ENCODE results near the gene FRMD4A. TPM values are rescaled to one million over a fixed set of nuclear protein-coding genes. Genes with fewer than 3 reads are reported as not detected.

FRMD4A gene
- total RNA-seq, 2 donors from 2014 or later, result 22.3 to 22.4 TPM

- H3K36me3 Mint-ChIP-seq (ENCODE audit: low read depth), result peaks cover 1% of the 10 kb centered on the region
- Histone ChIP-seq H3K27ac (ENCODE audit: low read depth, low read length) (peak overlapping the region; percentile 44), H3K4me1 (ENCODE audit: control insufficient read depth, insufficient read depth, low read length) (no peaks in the 10 kb centered on the region), H3K9ac (ENCODE audit: extremely low read depth, low read length, poor library complexity, severe bottlenecking) (no peak overlapping the region), H3K36me3 (ENCODE audit: control insufficient read depth, insufficient read depth, low read length) (no peaks in the 10 kb centered on the region), H3K4me3 (ENCODE audit: low read length) (no peak overlapping the region), H3K27me3 (ENCODE audit: control insufficient read depth, insufficient read depth, low read length, poor library complexity, severe bottlenecking) (no peaks in the 10 kb centered on the region), H3K9me3 (ENCODE audit: control insufficient read depth, low read length) (no peaks in the 10 kb centered on the region)
- H3K4me1 Mint-ChIP-seq, result peaks cover 9% of the 10 kb centered on the region
- TF ChIP-seq CTCF (conservative IDR thresholded peaks at IDR 0.05), result no peak
- peak overlapping the region; percentile 26 for H3K27ac Mint-ChIP-seq
- no peaks in the 10 kb centered on the region for H3K27me3 Mint-ChIP-seq (ENCODE audit: insufficient read depth)
- 90% methylated on average over 5 to 8 of the region's 8 CpGs for WGBS, 2 experiments (ENCODE audit: insufficient coverage in 1 of 2, insufficient read length in 1 of 2)
- no peaks in the 10 kb centered on the region for H3K9me3 Mint-ChIP-seq
- H3K4me3 Mint-ChIP-seq, result no peak overlapping the region
- DNase-seq, result no peak
These were observed 598.9 kb downstream of the FRMD4A start for GRCh38 chr10:13731799-13732198.

- Histone ChIP-seq H3K4me3 (ENCODE audit: low read length) (no peak overlapping the region), H3K4me1 (ENCODE audit: control insufficient read depth, insufficient read depth, low read length) (no peaks in the 10 kb centered on the region), H3K27me3 (ENCODE audit: control insufficient read depth, insufficient read depth, low read length, poor library complexity, severe bottlenecking) (no peaks in the 10 kb centered on the region), H3K9ac (ENCODE audit: extremely low read depth, low read length, poor library complexity, severe bottlenecking) (no peak overlapping the region), H3K27ac (ENCODE audit: low read depth, low read length) (no peak overlapping the region), H3K36me3 (ENCODE audit: control insufficient read depth, insufficient read depth, low read length) (no peaks in the 10 kb centered on the region), H3K9me3 (ENCODE audit: control insufficient read depth, low read length) (no peaks in the 10 kb centered on the region)
- 54 to 84% methylated on average over 4 to 7 of the region's 7 CpGs for WGBS, 2 experiments (ENCODE audit: insufficient coverage in 1 of 2, insufficient read length in 1 of 2)
- Mint-ChIP-seq H3K27ac (no peak overlapping the region), H3K4me1 (peaks cover 9% of the 10 kb centered on the region), H3K36me3 (ENCODE audit: low read depth) (peaks cover under 1% of the 10 kb centered on the region), H3K27me3 (ENCODE audit: insufficient read depth) (no peaks in the 10 kb centered on the region), H3K4me3 (no peak overlapping the region), H3K9me3 (no peaks in the 10 kb centered on the region)
- TF ChIP-seq CTCF (conservative IDR thresholded peaks at IDR 0.05), result no peak
- no peak for DNase-seq
These were observed 599.8 kb downstream of the FRMD4A start for GRCh38 chr10:13730956-13731355.

GRCh38 chr10:13730306-13730652 is 600.4 kb downstream of the FRMD4A start:
- Mint-ChIP-seq H3K9me3 (no peaks in the 10 kb centered on the region), H3K27ac (no peak overlapping the region), H3K4me3 (no peak overlapping the region), H3K4me1 (peaks cover 10% of the 10 kb centered on the region), H3K36me3 (ENCODE audit: low read depth) (no peaks in the 10 kb centered on the region), H3K27me3 (ENCODE audit: insufficient read depth) (no peaks in the 10 kb centered on the region)
- Histone ChIP-seq H3K9me3 (ENCODE audit: control insufficient read depth, low read length) (no peaks in the 10 kb centered on the region), H3K4me3 (ENCODE audit: low read length) (no peak overlapping the region), H3K9ac (ENCODE audit: extremely low read depth, low read length, poor library complexity, severe bottlenecking) (no peak overlapping the region), H3K27me3 (ENCODE audit: control insufficient read depth, insufficient read depth, low read length, poor library complexity, severe bottlenecking) (no peaks in the 10 kb centered on the region), H3K27ac (ENCODE audit: low read depth, low read length) (peak overlapping the region; percentile 75), H3K36me3 (ENCODE audit: control insufficient read depth, insufficient read depth, low read length) (no peaks in the 10 kb centered on the region), H3K4me1 (ENCODE audit: control insufficient read depth, insufficient read depth, low read length) (no peaks in the 10 kb centered on the region)
- no peak for DNase-seq
- TF ChIP-seq CTCF (conservative IDR thresholded peaks at IDR 0.05), result no peak
- 73 to 88% methylated on average over 7 to 10 of the region's 10 CpGs for WGBS, 2 experiments (ENCODE audit: insufficient coverage in 1 of 2, insufficient read length in 1 of 2)

Data from endodermal cell (in vitro differentiated cells).